H1 (cell line): ENCODE measurements around the gene ASB4.

Experiments
- CEBPB ChIP-seq: IDR thresholded peaks from 2 replicates; pipeline ENCODE4 v1.6.1; 2012; ENCODE audit warnings: low read depth, low read length
- FOSL1 ChIP-seq: IDR thresholded peaks from 2 replicates; pipeline ENCODE4 v1.6.1; 2011; ENCODE audit warnings: mild to moderate bottlenecking, low read depth, low read length, moderate library complexity; ENCODE audit not compliant: insufficient read depth
- MAFK ChIP-seq: IDR thresholded peaks from 2 replicates; pipeline ENCODE4 v1.6.1; 2012; ENCODE audit warnings: low read depth, mild to moderate bottlenecking, improper control_type of control experiment, low read length
- NRF1 ChIP-seq: IDR thresholded peaks from 2 replicates; pipeline ENCODE4 v1.6.1; 2011; ENCODE audit warnings: mild to moderate bottlenecking, low read depth, low read length, improper control_type of control experiment
- RAD21 ChIP-seq, 2 experiments: IDR thresholded peaks in 1 of 2; conservative IDR thresholded peaks in 1 of 2; 2 replicates each; pipeline ENCODE4 v1.6.1; 2011; ENCODE audit warnings: low read depth in 2 of 2, low read length in 2 of 2, improper control_type of control experiment in 1 of 2, inconsistent platforms in 1 of 2, mild to moderate bottlenecking in 1 of 2, moderate library complexity in 1 of 2
- RXRA ChIP-seq: IDR thresholded peaks from 2 replicates; pipeline ENCODE4 v1.6.1; 2011; ENCODE audit warnings: low read depth, mild to moderate bottlenecking, low read length, moderate library complexity; ENCODE audit not compliant: insufficient read depth
- SP1 ChIP-seq: IDR thresholded peaks from 2 replicates; pipeline ENCODE4 v1.6.1; 2011; ENCODE audit warnings: low read depth, low read length
- TF ChIP-seq, protein P1 (sequence below), 3 experiments: IDR thresholded peaks; 1 replicate in 2 of 3; 2 replicates in 1 of 3; pipeline versions ENCODE4 v1.5.1 to v1.6.1; 2011; ENCODE audit warnings: low read length in 3 of 3, mild to moderate bottlenecking in 3 of 3, inconsistent platforms in 2 of 3, low read depth in 1 of 3, moderate library complexity in 1 of 3; ENCODE audit not compliant: insufficient read depth in 1 of 3; ENCODE audit errors: control extremely low read depth in 1 of 3
- TF ChIP-seq, protein P2 (sequence below): IDR thresholded peaks from 2 replicates; pipeline ENCODE4 v1.6.1; 2012; ENCODE audit warnings: low read length, inconsistent platforms

- TF ChIP-seq FOSL1 (no peak), MAFK (no peak; the same call in 1 of the 2 replicates), CEBPB (no peak), SP1 (no peak), RXRA (no peak), RAD21 (IDR thresholded peaks at IDR 0.05 in 1 of 2, conservative IDR thresholded peaks at IDR 0.05 in 1 of 2; ENCODE audit: low read depth in 2 of 2, low read length in 2 of 2) (no peak), NRF1 (no peak)
- TF ChIP-seq, protein P1, sequence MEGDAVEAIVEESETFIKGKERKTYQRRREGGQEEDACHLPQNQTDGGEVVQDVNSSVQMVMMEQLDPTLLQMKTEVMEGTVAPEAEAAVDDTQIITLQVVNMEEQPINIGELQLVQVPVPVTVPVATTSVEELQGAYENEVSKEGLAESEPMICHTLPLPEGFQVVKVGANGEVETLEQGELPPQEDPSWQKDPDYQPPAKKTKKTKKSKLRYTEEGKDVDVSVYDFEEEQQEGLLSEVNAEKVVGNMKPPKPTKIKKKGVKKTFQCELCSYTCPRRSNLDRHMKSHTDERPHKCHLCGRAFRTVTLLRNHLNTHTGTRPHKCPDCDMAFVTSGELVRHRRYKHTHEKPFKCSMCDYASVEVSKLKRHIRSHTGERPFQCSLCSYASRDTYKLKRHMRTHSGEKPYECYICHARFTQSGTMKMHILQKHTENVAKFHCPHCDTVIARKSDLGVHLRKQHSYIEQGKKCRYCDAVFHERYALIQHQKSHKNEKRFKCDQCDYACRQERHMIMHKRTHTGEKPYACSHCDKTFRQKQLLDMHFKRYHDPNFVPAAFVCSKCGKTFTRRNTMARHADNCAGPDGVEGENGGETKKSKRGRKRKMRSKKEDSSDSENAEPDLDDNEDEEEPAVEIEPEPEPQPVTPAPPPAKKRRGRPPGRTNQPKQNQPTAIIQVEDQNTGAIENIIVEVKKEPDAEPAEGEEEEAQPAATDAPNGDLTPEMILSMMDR (IDR thresholded peaks at IDR 0.05; ENCODE audit: control extremely low read depth in 1 of 3, insufficient read depth in 1 of 3, low read depth in 1 of 3, low read length in 3 of 3): no peak
- TF ChIP-seq, protein P2, sequence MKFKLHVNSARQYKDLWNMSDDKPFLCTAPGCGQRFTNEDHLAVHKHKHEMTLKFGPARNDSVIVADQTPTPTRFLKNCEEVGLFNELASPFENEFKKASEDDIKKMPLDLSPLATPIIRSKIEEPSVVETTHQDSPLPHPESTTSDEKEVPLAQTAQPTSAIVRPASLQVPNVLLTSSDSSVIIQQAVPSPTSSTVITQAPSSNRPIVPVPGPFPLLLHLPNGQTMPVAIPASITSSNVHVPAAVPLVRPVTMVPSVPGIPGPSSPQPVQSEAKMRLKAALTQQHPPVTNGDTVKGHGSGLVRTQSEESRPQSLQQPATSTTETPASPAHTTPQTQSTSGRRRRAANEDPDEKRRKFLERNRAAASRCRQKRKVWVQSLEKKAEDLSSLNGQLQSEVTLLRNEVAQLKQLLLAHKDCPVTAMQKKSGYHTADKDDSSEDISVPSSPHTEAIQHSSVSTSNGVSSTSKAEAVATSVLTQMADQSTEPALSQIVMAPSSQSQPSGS: no peak
These were observed 84.0 kb downstream of the ASB4 start for GRCh38 chr7:95569720-95570119.
